DMS79 treated with DMSO at 0.1 percent for 48 hours (cell line): ENCODE results near the gene PDLIM3.
"Not testable (repeated sequence)": the region's sequence is repeated elsewhere in the genome, so short reads cannot be mapped to it uniquely, and the experiment has no call there.

Experiments
- DNase-seq: peaks from one replicate; lab custom pipeline; 2025; lab: John Stamatoyannopoulos, UW

PDLIM3 gene

DNA sequence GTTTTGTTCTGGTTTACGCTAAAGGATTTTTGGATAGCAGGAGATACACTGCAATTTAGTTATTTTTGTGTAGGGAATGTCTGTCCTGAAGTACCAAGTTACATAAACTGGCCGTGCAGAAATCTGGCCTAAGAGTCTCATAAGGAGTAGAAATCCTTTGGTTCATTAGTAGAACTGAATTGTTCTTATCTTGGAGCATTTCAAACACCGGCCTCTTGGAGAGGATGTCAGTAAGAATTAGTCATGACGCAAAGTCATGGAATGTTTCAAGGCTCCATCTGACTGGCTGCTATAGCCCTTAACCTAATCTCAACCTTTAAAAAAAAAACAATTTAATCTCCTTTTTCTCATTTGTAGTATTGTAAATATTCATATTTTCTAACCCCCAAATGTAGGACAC is 15.2 kb downstream of the PDLIM3 start:
- no peak for DNase-seq

DNA sequence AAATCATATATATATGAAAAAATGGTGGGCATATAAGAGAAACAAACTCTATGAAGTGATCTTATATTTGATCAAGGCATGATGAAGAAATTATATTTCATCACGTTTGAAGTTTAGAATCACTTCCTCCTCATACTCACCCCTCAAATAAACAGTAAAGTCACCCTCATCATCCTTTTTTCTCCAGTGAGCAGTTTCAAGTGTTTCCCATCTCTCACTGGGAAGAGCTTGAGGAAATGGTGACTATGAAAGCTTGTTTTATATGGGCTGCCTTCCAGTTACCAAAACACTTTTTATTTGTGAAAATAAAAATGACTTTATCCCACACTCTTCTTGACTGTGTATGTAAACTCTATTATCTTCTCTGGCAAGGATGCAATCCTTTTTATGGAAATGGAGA is 16.8 kb downstream of the PDLIM3 start:
- DNase-seq, result no peak

GRCh38 chr4:185518069-185518468 is 17.2 kb downstream of the PDLIM3 start:
- no peak for DNase-seq

DNA sequence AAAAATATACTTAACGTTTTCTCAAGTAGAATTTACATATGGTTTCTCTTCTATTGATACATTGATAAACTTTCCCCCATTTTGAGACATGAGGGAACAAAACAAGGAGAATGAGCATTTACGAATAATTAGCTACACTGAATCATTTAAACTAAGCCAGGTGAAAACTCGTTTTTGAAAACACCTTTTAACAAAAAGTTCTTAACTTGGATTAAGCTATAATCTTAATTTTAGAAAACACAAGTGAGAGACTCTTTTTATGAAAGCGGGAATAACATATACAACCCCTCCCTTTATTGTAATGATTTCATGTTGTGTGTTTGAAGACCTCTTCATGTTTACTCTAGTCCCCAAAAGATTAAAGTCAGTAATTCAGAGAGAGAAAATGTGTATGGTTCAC is 20.1 kb downstream of the PDLIM3 start:
- no peak for DNase-seq

DNA sequence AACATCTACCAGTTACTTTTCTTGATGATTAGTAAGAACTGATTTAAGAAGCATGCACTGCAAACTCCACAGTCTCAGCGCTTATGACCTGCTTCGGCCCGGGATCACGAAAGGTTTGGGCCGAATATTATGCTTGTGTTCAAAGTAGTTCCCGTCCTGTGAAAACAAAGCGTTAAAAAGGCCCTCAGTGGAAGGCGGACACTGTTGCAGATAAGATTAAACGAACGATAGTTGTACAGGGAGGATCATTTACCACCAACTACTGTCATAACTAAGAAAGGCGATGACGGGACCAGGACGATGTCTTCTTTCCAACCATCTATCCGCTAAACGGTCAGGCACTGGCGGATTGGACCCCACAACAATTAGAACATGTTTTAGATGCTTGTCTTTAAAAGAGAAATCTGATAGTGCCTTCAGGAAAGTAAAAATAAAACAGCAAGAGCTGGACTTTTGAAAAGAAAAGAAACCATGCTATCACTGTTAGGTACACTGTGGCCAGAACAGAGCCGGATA is 21.1 kb downstream of the PDLIM3 start:
- DNase-seq, result no peak

- DNase-seq, result no peak
Observed at GRCh38 chr4:185513489-185514181, 21.7 kb downstream of the PDLIM3 start.

GRCh38 chr4:185512516-185512915 is 22.8 kb downstream of the PDLIM3 start:
- DNase-seq, result no peak

- not testable (repeated sequence) for DNase-seq
Observed at GRCh38 chr4:185511243-185511642, 24.1 kb downstream of the PDLIM3 start.

- no peak for DNase-seq
Observed at GRCh38 chr4:185510806-185511205, 24.5 kb downstream of the PDLIM3 start.

GRCh38 chr4:185508181-185508580 is 27.1 kb downstream of the PDLIM3 start:
- DNase-seq, result no peak

GRCh38 chr4:185506422-185506821 is 28.9 kb downstream of the PDLIM3 start:
- DNase-seq, result no peak

DNA sequence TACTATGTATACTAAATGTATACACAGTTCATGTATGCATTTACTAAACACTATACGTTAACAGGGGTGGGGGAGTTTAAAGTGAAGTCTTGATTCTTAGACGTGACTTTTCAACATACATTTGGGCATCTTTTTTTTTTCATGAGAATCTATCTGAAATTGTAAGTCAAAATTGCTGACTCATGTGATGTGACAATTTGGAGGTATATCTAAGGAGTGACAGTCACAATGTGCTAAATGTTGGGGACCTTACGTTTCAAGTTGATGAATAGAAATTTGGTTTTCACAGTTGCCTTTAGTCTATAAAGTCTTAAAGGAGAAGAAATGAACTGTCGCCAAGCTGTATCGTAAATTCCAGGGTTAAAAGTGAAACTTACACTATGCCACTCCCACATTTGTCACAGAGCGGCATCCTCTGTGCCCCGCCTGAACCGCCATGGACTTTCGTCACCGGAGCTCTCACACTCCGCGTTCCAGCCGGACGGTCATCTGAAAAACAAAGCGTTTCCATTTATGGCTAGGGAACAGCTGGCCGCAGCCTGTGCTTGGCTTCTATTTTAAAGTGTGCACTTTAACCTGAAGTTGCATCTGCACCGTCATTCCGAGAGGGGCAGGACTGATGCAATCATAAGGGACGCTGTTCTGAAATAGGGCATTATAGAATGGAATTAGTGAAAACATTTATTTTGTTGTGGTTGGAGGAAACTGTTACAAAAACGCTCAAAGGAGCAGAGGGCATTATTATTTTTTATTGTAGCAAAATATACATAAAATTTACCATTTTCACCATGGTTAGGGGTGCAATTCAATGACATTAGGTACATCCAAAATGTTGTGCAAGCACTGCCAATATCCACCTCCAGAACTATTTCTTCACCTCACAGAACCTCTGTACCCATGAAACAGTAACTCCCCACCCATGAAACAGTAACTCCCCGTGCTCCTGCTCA is 30.9 kb downstream of the PDLIM3 start:
- peak; percentile 4 for DNase-seq

- DNase-seq, result no peak
Observed at GRCh38 chr4:185502386-185502785, 32.9 kb downstream of the PDLIM3 start.

GRCh38 chr4:185500576-185500975 is 34.7 kb downstream of the PDLIM3 start:
- no peak for DNase-seq

GRCh38 chr4:185500035-185500434 is 35.3 kb downstream of the PDLIM3 start:
- no peak for DNase-seq

- DNase-seq, result no peak
Observed at GRCh38 chr4:185488650-185489049, 46.7 kb downstream of the PDLIM3 start.

DNA sequence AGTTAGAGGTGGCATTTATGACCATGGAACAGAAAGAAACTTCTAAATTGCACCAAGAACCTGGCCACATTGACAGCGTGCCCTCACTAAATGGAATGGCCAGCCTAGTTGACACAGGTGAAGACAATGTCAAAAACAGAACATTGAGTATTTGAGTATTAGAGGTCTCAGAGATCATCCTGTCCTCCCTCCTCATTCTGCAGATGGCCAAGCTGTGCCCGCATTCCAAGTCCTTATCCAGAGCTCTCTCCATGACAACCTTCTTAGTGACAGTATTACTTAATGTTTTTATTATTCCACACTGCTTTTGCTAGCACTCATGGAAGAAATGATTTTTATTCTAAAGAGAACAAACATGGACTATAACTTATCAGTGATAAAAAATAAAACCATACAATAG is 53.9 kb downstream of the PDLIM3 start:
- DNase-seq, result no peak

DNA sequence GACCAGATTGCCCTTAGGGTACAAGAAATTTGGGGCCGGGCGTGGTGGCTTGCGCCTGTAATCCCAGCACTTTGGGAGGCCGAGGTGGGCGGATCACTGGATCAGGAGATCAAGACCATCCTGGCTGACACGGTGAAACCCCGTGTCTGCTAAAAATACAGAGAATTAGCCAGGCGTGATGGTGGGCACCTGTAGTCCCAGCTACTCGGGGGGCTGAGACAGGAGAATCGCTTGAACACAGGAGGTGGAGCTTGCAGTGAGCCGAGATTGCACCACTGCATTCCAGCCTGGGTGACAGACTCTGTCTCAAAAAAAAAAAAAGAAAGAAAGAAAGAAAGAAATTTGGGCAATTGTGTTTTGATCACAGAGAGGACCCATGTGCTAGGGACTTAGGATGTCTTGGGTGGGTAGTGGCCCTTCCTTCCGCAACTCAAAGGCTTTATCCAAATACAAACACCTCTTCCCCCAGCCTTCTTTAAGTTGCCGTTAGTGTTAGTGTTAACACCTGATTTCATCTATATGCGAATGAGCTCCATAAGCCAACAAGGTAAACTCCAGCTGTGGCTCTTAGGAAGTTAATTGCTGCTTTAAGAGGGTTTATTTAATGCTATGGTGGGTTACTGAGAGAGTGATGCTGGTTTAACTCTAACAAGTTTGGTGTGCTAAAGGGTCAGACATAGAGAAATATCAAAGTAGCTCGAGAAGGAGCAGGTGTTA is 55.1 kb downstream of the PDLIM3 start:
- peak; percentile 8 for DNase-seq

GRCh38 chr4:185479507-185479971 is 55.8 kb downstream of the PDLIM3 start:
- DNase-seq, result no peak

DNA sequence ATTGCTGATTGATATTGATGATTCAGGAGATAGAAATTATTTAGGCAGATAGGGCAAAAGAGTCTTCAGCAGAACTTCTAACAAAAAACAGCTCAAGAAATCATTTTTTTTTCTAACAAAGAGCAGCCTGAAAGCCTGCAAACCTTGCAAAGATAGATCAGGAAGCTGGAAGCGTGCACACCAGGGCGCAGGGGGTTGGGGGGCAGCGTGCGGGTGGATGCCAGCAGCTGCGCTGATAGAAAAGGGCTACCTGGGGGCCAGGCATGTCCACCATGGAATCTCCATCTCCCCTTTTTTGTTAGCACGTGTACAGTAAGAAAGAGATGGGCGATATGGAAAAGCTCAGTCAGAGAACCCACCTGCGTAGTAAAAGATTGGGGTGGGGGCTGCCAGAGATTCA is 62.1 kb downstream of the PDLIM3 start:
- DNase-seq, result no peak

DNA sequence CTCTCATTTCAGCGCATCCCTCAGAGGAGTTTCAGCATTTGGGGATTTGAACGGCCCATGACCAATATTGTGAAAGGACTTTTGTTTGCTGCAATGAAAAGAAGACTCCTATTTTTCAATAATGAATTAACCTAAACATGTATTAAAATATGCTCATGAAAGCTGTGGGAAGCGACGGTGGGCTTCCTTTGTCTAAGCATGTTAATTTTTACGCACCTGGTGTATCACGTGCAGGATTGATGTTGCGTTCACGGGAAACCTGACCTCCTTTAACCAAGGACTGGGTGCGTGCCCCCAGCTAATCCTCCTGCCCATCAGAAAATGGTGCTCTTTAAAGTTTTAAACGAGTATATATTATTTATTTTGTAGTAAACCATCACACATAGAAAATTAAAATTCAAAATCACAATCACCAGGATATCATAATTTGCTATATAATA is 63.2 kb downstream of the PDLIM3 start:
- peak; percentile 13 for DNase-seq
